GM19240 (cell line): ENCODE measurements around the gene HMOX2.

Source experiments
- DNase-seq: peaks from one replicate; pipeline ENCODE4 v3.0.0; 2011; ENCODE audit warnings: low spot score; ENCODE audit not compliant: insufficient read length

The HMOX2 gene

GRCh38 chr16:4556112-4556511, 79.9 kb downstream of the HMOX2 start, which contains the start of gene C16orf96:
C16orf96 (plus strand) TSS chr16:4556340; CDS start chr16:4556490, 150 bp downstream.
- DNase-seq, result no peak

GRCh38 chr16:4556580-4556979, 80.4 kb downstream of the HMOX2 start:
- no peak for DNase-seq

GRCh38 chr16:4557973-4558372, 81.8 kb downstream of the HMOX2 start:
- DNase-seq, result no peak
